ENCODE measurements around the gene BNIP2.

The BNIP2 gene

DNA sequence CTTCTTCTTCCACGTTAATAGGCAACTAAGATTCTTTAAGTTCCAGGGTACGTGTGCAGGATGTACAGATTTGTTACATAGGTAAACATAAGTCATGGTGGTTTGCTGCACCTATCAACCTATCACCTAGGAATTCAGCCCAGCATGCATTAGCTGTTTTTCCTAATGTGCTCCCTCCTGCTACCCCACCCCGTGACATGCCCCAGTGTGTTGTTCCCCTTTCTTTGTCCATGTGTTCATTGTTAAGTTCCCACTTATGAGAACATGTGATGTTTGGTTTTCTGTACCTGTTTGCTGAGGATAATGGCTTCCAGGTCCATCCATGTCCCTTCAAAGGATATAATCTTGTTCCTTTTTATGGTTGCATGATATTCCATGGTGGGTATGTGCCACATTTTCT is 52.9 kb downstream of the BNIP2 start:
- no peak for DNase-seq (ENCODE audit: low read depth in 2 of 2)

DNA sequence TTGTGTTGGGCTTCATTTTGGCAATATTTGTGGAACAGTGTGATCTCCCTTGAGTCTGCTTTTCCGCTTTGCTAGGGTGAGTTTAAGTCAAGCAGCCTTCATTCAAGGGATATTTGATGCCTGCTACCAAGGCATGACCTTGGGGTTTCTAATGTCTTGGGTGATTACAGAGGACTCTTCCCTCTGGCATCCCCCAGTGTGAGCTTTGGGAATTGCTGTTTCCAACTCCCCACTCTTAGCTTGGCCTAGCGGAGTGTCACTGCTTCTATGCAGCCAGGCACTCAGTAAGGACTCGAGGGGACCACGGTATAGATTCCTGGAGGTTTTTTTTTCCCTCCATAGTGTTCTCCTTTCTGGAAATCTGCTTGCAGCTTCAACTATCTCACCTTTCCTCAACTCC is 56.4 kb downstream of the BNIP2 start:
- DNase-seq (ENCODE audit: low read depth in 2 of 2) = no peak

DNA sequence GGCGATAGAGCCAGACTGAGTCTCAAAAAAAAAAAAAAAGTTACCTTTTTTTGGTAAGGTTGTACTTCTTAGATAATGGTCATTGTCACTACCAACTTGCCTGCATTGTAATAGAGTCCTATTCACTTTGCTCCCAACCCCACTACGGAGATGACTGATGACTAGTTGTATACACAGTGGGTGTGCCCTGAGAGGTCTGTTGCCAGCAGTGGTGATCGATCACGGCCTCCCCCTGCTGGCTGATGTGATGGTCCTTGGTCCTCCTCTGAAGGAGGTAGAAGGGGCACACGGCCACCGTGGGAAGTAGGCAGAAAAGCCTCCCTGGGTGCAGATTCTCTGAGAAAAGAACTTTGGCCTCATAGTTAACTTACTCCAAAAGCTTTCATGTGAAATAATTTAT is 66.8 kb downstream of the BNIP2 start:
- DNase-seq (ENCODE audit: low read depth in 2 of 2) = no peak

DNA sequence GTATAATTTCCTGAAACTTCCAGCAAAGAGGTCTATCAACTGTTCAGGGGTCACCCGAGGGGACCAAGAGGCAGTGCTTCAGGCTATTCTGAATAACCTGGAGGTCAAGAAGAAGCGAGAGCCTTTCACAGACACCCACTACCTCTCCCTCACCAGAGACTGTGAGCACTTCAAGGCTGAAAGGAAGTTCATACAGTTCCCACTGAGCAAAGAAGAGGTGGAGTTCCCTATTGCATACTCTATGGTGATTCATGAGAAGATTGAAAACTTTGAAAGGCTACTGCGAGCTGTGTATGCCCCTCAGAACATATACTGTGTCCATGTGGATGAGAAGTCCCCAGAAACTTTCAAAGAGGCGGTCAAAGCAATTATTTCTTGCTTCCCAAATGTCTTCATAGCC is 70.7 kb downstream of the BNIP2 start:
- no peak for DNase-seq (ENCODE audit: low read depth in 2 of 2)

DNA sequence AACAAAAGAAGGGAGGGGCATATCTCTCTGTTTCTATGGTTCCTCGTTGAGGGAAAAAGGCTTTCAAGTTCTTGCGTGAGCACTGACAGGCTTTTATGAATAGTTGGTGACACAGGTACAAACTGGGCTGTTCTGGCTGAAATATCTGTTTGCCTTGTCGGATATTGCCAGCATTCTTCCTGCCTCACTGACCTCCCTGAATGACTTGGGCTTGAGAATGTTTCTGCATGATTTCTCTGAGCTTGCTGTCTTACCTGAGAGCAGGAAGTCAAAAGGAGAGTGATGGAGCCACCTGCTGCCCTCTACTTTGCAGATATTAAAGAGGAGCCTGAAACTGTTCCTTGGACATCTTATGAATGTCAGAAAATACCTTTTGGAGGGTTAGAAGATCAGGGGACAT is 72.7 kb downstream of the BNIP2 start:
- DNase-seq (ENCODE audit: low read depth in 2 of 2) = no peak

DNA sequence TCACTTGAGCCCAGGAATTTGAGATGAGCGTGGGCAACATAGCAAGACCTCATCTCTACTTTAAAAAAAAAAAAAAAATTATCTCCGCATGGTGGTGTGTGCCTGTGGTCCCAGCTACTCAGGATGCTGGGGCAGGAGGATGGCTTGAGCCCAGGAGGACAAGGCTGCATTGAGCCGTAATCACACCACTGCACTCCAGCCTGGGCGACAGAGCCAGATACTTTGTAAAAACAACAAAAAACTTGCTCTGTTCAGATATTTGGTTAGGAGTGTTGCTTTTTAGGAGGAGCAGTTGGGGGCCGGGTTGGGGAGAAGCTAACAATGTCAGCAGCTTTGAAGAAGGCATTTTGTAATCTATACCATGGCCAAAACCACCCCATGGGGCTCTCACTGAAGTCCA is 73.5 kb downstream of the BNIP2 start:
- DNase-seq (ENCODE audit: low read depth in 2 of 2) = no peak

DNA sequence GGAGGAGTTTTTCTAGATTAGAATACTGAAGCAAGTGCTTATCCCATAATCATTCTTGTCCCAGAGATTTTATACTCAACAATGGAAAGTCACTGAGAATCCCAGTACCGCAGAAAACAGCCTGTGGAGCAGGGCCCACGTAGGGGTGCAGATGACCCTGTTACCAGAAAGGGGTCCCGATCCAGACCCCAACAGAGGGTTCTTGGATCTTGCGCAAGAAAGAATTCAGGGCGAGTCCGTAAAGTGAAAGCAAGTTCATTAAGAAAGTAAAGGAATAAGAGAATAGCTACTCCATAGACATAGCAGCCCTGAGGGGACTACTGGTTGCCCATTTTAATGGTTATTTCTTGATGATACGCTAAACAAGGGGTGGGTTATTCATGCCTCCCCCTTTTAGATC is 75.0 kb downstream of the BNIP2 start:
- no peak for DNase-seq (ENCODE audit: low read depth in 2 of 2)

DNA sequence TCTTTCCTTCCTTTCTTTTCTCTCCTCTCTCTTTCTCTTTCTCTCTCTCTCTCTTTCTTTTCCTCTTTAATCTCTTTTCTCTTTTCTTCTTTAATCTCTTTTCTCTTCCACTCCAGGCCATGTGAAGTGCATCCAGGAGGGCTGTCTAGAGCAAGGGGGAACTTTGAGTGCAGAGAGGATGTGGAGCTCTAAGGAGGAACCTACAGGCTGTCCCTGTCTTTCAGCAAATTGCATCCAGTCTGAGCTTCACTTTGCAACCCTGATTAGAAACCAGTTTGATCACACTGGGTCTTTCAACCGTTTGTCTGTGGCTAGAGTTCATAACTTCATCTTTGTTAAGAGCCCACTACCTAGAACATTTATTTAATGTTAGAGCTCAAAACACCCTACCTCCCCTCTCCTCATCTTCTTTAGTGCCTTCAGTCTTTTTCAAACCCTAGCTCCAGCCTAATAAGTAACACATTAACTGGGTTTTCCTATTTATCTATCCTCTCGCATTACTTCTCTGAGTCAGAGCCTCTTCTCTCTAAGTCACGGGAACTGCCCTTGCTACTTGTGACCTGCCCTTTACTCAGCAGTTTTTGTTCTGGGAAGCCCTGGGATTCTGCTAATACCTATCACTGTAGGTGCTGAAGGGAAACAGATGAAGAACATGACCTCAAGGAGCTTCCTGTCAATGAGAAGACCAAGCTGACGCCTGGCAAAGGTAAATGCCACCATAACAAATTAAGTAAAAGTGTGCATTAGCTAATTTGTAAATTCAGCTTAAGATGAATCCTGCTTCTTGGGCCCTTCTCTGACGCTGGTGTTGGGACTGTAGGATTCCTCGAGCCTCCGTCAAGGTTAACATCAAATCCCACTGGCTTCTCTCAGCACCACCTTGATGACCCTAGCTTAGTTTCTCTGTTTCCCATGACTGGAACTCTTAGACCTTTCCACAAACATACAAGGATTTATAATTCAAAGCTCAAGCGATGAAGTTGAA is 77.6 kb downstream of the BNIP2 start, which contains the start of gene GCNT3:
GCNT3 (plus strand) TSS at position 508 of the 985 bp plus-strand sequence. CDS start 6,456 bp downstream, outside the sequence.
- DNase-seq (ENCODE audit: low read depth in 2 of 2) = no peak

DNA sequence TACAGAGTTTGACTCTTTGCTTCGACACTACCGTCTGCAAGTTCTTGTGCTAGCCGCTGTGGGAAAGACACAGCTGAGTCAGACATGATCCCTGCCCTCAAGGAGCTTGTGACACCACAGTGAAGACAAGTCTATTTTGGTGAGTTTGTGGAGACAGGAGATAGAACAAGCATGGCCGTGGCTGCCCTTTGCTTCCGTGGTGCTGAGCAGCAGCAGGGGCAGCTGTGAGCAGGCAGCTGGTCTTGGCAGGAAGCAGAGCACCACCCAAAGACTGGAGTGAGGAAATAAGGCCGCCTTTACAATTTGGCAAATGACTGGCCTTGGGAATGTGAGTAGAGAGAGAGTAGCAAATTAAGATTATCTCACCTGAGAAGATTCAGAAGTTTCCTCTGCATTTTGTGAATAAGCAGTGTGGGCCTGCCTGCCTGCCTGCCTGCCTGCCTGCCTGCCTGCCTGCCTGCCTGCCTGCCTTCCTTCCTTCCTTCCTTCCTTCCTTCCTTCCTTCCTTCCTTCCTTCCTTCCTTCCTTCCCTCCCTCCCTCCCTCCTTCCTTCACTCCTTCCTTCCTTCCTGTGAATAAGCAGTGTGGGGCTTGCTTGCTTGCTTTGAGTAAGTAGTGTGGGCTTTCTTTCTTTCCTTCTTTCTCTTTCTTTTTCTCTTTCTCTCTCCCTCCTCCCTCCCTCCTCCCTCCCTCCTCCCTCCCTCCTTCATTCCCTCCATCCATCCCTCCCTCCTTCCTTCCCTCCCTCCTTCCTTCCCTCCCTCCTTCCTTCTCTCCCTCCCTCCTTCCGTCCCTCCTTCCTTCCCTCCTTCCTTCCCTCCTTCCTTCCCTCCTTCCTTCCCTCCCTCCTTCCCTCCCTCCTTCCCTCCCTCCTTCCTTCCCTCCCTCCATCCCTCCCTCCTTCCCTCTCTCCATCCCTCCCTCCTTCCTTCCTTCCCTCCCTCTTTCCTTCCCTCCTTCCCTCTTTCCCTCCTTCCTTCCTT is 79.1 kb downstream of the BNIP2 start:
- DNase-seq (ENCODE audit: low read depth in 2 of 2) = no peak
